OCI-LY7 (cell line): ENCODE data around the gene PDZK1IP1. TPM values are rescaled to one million over a fixed set of nuclear protein-coding genes. Genes with fewer than 3 reads are reported as not detected.

Experiments
- BruUV-seq: library from RNA; stranded (reverse); fragments of 400-500 nt; replicated peaks from 2 replicates; lab custom pipeline; 2021; lab: Mats Ljungman, UMichigan
- CTCF ChIA-PET: fragments of 300-600 bp; sonication (Branson Sonifier 250); formaldehyde crosslinking; loops from one replicate; lab custom pipeline; 2022; ENCODE audit warnings: antibody characterized with exemption; ENCODE audit not compliant: unreplicated experiment; lab: Charles Lee
- POLR2A ChIA-PET: fragments of 300-600 bp; sonication (Branson Sonifier 250); formaldehyde crosslinking; loops from one replicate; lab custom pipeline; 2022; ENCODE audit warnings: antibody characterized with exemption; lab: Charles Lee
- DNase-seq: peaks from one replicate; pipeline ENCODE4 v3.0.0-alpha.2; 2015; ENCODE audit warnings: low spot score
- H2AFZ ChIP-seq: fragments of 200-600 bp; sonication (generic), shearing (Covaris generic); 2 replicates; pipeline ENCODE4 v1.6.1; 2014; ENCODE audit warnings: mild to moderate bottlenecking, antibody characterized with exemption, low read length, moderate library complexity
- H3K27ac ChIP-seq: fragments of 200-600 bp; sonication (generic); 2 replicates; pipeline ENCODE4 v1.5.1; 2014; ENCODE audit warnings: mixed run types, low read depth, mild to moderate bottlenecking, moderate library complexity, low read length, inconsistent platforms; ENCODE audit not compliant: poor library complexity, severe bottlenecking
- H3K36me3 ChIP-seq: fragments of 200-600 bp; sonication (generic); 2 replicates; pipeline ENCODE4 v1.6.1; 2014; ENCODE audit warnings: mild to moderate bottlenecking, antibody characterized with exemption, low read length, moderate library complexity, mixed read lengths; ENCODE audit not compliant: insufficient read depth
- H3K4me1 ChIP-seq: fragments of 200-600 bp; sonication (generic); 2 replicates; pipeline ENCODE4 v1.5.1; 2014; ENCODE audit warnings: mild to moderate bottlenecking, low read length; ENCODE audit not compliant: insufficient read depth, poor library complexity, severe bottlenecking
- H3K4me2 ChIP-seq: fragments of 200-600 bp; sonication (generic); 2 replicates; pipeline ENCODE4 v1.6.1; 2014; ENCODE audit warnings: mild to moderate bottlenecking, low read length
- H3K4me3 ChIP-seq: fragments of 200-600 bp; sonication (generic); 2 replicates; pipeline ENCODE4 v1.5.1; 2014; ENCODE audit warnings: mild to moderate bottlenecking, low read depth, low read length; ENCODE audit not compliant: poor library complexity, severe bottlenecking
- H3K79me2 ChIP-seq: fragments of 200-600 bp; sonication (generic); 2 replicates; pipeline ENCODE4 v1.6.1; 2016; ENCODE audit warnings: low read depth, mild to moderate bottlenecking, low read length, moderate library complexity, mixed read lengths; ENCODE audit not compliant: insufficient read depth
- H3K9me2 ChIP-seq: fragments of 200-600 bp; sonication (generic); 2 replicates; pipeline ENCODE4 v1.6.1; 2016; ENCODE audit warnings: mild to moderate bottlenecking, low read length, mixed read lengths; ENCODE audit not compliant: insufficient read depth
- H3K9me3 ChIP-seq: fragments of 200-600 bp; sonication (generic); 2 replicates; pipeline ENCODE4 v1.6.1; 2014; ENCODE audit warnings: mild to moderate bottlenecking, mixed run types, low read length, mixed read lengths
- H4K20me1 ChIP-seq: fragments of 200-600 bp; sonication (generic); 2 replicates; pipeline ENCODE4 v1.6.1; 2014; ENCODE audit warnings: mild to moderate bottlenecking, antibody characterized with exemption, low read length, moderate library complexity, mixed read lengths; ENCODE audit not compliant: insufficient read depth
- CTCF ChIP-seq: fragments of 200-600 bp; sonication (generic); conservative IDR thresholded peaks from 2 replicates; pipeline ENCODE4 v1.5.1; 2014; ENCODE audit warnings: mild to moderate bottlenecking, antibody characterized with exemption, low read length, moderate library complexity, mixed read lengths
- EZH2phosphoT487 ChIP-seq: fragments of 200-600 bp; sonication (generic); IDR thresholded peaks from 2 replicates; pipeline ENCODE4 v1.6.1; 2018; ENCODE audit warnings: low read depth, borderline replicate concordance, mild to moderate bottlenecking, mixed run types, antibody characterized with exemption, low read length, moderate library complexity, mixed read lengths
- intact Hi-C: fragments of 100-400 bp; cut with micrococcal nuclease; formaldehyde crosslinking; loops from one replicate; pipeline ENCODE4 v1.10.0; 2022; ENCODE audit not compliant: unreplicated experiment
- total RNA-seq, 2 experiments: library from RNA; depleted of rRNA in 1 of 2; stranded (reverse); fragments of >200 nt in 1 of 2; shearing (Covaris generic) in 1 of 2; gene quantifications; 2 replicates each; pipeline ENCODE4 v1.2.3, GENCODE V29; 2014 to 2022

Gene PDZK1IP1
- total RNA-seq, 2 experiments from 2014 or later = not detected

- BruUV-seq = no TSS peak
- H3K27ac ChIP-seq = no peak overlapping the region
- H3K4me1 ChIP-seq = no peaks in the 10 kb centered on the region
- H3K9me3 ChIP-seq = no peaks in the 10 kb centered on the region
- H3K9me2 ChIP-seq = no peaks in the 10 kb centered on the region
- CTCF ChIA-PET = interaction anchor here (0.6 kb wide), 1 partner anchor 13 kb away, joined by 3 read pairs; no protein-coding TSS in a partner anchor
- no peak overlapping the region for H3K4me3 ChIP-seq
- DNase-seq = no peak
- intact Hi-C loops = no loop called here
- H3K36me3 ChIP-seq = no peaks in the 10 kb centered on the region
- H3K4me2 ChIP-seq = no peak overlapping the region
- POLR2A ChIA-PET = interaction anchor here (0.9 kb wide), 1 partner anchor 9 kb away, joined by 4 read pairs; the partner anchor contains the start of gene PDZK1IP1
- no peaks in the 10 kb centered on the region for H4K20me1 ChIP-seq
- H2AFZ ChIP-seq = no peak overlapping the region
- no peaks in the 10 kb centered on the region for H3K79me2 ChIP-seq
- TF ChIP-seq CTCF (no peak), EZH2phosphoT487 (no peak)
Measured at GRCh38 chr1:47180603-47181094, 9.2 kb downstream of the PDZK1IP1 start.

- H3K4me1 ChIP-seq = no peaks in the 10 kb centered on the region
- TF ChIP-seq EZH2phosphoT487 = no peak
- no peaks in the 10 kb centered on the region for H4K20me1 ChIP-seq
- H2AFZ ChIP-seq = no peak overlapping the region
- H3K9me3 ChIP-seq = no peaks in the 10 kb centered on the region
- no TSS peak for BruUV-seq
- ChIA-PET POLR2A (no interaction called here), CTCF (interaction anchor here (1.0 kb wide), 1 partner anchor 546 kb away, joined by 5 read pairs; no protein-coding TSS in a partner anchor)
- no peak overlapping the region for H3K4me2 ChIP-seq
- no peak overlapping the region for H3K27ac ChIP-seq
- no peaks in the 10 kb centered on the region for H3K79me2 ChIP-seq
- intact Hi-C loops = loop anchor here (5.0 kb wide), 1 partner anchor 257 kb away; the partner anchor contains the start of gene FOXD2
- DNase-seq = no peak
- no peak overlapping the region for H3K4me3 ChIP-seq
- H3K36me3 ChIP-seq = no peaks in the 10 kb centered on the region
- H3K9me2 ChIP-seq = no peaks in the 10 kb centered on the region
Measured at GRCh38 chr1:47179988-47180563, 9.8 kb downstream of the PDZK1IP1 start.

- TF ChIP-seq EZH2phosphoT487 = no peak
- TF ChIP-seq CTCF = peak; percentile 83
- H4K20me1 ChIP-seq = no peaks in the 10 kb centered on the region
- POLR2A ChIA-PET = no interaction called here
- peak overlapping the region; percentile 24; the same call in 1 of the 2 replicates for H2AFZ ChIP-seq
- no peaks in the 10 kb centered on the region for H3K79me2 ChIP-seq
- no TSS peak for BruUV-seq
- no peak overlapping the region for H3K27ac ChIP-seq
- H3K4me2 ChIP-seq = peak overlapping the region; percentile 52
- no peaks in the 10 kb centered on the region for H3K36me3 ChIP-seq
- H3K4me3 ChIP-seq = peak overlapping the region; percentile 23
- no peaks in the 10 kb centered on the region for H3K9me2 ChIP-seq
- intact Hi-C loops = loop anchor here (5.0 kb wide), 1 partner anchor 258 kb away; the partner anchor contains the start of gene FOXD2
- CTCF ChIA-PET = interaction anchor here (0.6 to 1.4 kb wide), 6 partner anchors 10 to 547 kb away, joined by 3 to 6 read pairs (median 5); no protein-coding TSS in a partner anchor
- DNase-seq = peak; percentile 75
- no peaks in the 10 kb centered on the region for H3K4me1 ChIP-seq
- H3K9me3 ChIP-seq = no peaks in the 10 kb centered on the region
Measured at GRCh38 chr1:47179017-47179987, 10.5 kb downstream of the PDZK1IP1 start.
